ENCODE results near the gene COX7A1.
"Not testable (repeated sequence)": the region's sequence is repeated elsewhere in the genome, so short reads cannot be mapped to it uniquely, and the experiment has no call there.

Gene COX7A1

DNA sequence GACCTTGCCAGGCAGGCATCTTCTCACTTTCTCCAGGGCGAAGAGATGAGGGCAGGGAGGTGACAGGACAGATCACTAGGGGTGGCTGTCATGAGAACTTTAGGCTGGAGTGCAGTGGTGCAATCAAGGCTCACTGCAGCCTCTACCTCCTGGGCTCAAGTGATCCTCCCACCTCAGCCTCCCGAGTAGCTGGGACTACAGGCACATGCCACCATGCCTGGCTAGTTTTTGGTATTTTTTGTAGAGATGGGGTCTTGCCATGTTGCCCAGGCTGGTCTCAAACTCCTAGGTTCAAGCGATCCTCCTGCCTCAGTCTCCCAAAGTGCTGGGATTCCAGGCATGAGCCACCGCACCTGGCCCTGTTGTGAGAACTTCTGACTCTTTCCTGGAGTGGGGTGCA, 17.4 kb downstream of the COX7A1 start:
- H3K27me3 Mint-ChIP-seq: peaks cover 11 to 16% of the 10 kb centered on the region in 2 donors
- DNase-seq; H3K27ac Mint-ChIP-seq; H3K9me3 Mint-ChIP-seq; H3K36me3 Mint-ChIP-seq; H3K4me3 Mint-ChIP-seq; H3K4me1 Mint-ChIP-seq; ATAC-seq (replicated peaks): not testable (repeated sequence)

GRCh38 chr19:36131221-36131620, 21.0 kb downstream of the COX7A1 start:
- H3K9me3 Mint-ChIP-seq; DNase-seq; H3K27ac Mint-ChIP-seq; H3K4me3 Mint-ChIP-seq; H3K36me3 Mint-ChIP-seq; ATAC-seq (replicated peaks): not testable (repeated sequence)
- peaks cover 11 to 14% of the 10 kb centered on the region in 2 donors for H3K27me3 Mint-ChIP-seq
- peaks cover 2 to 12% of the 10 kb centered on the region in 2 donors for H3K4me1 Mint-ChIP-seq

DNA sequence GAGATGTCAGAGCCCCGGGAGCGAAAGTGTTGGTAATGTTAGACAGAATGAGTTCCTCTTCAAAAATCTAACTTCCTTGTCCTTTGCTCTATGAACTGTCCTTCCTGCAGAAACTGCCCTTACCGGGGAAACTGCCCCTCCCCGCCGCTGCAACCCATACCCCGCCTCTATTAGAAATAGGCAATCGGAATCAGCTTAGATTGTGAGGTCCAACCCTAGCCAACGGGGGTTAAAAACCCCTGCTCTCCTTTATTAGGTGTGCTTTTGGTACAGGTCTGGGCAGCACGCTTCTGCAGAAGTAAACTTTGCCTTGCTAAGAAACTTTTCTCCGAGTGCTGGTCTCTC, 23.9 kb downstream of the COX7A1 start:
- no peaks in the 10 kb centered on the region for H3K27me3 Mint-ChIP-seq
- H3K4me1 Mint-ChIP-seq: peaks cover 5 to 20% of the 10 kb centered on the region in 2 donors
- no peaks in the 10 kb centered on the region for H3K9me3 Mint-ChIP-seq
- DNase-seq (peak; percentile 22), ATAC-seq (replicated peaks) (peak; percentile 40 to 45)
- H3K36me3 Mint-ChIP-seq: peaks cover 12 to 19% of the 10 kb centered on the region in 2 donors
- H3K4me3 Mint-ChIP-seq: peak overlapping the region; percentile 89 to 90
- H3K27ac Mint-ChIP-seq: peak overlapping the region; percentile 98

DNA sequence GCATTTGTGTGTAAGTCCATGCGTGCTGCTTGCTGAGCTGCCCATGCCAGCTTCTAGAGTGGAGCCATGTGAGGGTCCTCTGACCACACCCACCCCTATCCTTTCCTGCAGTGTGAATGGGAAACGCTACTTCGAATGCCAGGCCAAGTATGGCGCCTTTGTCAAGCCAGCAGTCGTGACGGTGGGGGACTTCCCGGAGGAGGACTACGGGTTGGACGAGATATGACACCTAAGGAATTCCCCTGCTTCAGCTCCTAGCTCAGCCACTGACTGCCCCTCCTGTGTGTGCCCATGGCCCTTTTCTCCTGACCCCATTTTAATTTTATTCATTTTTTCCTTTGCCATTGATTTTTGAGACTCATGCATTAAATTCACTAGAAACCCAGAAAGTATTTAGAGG, 26.7 kb downstream of the COX7A1 start:
- Mint-ChIP-seq H3K27ac (peak overlapping the region; percentile 86), H3K9me3 (no peaks in the 10 kb centered on the region), H3K4me3 (no peak overlapping the region)

DNA sequence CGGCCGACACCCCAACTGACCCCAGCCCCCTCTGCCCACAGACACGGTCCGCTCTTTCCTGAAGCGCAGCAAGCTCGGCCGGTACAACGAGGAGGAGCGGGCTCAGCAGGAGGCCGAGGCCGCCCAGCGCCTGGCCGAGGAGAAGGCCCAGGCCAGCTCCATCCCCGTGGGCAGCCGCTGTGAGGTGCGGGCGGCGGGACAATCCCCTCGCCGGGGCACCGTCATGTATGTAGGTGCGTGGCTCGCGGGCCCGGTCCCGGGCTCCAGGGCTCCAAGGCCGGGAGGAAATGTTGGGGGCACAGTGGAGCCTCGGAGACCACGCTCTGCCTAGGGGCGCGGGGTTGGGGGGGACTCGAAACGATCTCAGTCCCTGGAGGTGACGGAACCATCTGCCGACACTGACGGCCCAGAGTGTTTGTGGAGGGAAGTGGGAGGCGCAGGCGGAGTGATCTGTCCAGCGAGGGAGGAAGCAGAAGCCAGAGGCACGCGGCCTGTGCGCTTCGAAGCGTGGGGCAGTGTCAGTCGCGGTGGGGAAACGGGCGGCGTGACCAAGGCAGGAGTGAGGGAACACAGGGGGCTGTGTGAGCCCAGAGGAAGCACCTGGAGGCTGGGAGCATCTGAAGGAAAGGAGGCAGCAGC, 30.6 kb downstream of the COX7A1 start:
- no peak for ATAC-seq (replicated peaks)
- Mint-ChIP-seq H3K4me1 (peaks cover 17 to 30% of the 10 kb centered on the region in 2 donors), H3K27me3 (no peaks in the 10 kb centered on the region), H3K4me3 (no peak overlapping the region), H3K27ac (no peak overlapping the region), H3K9me3 (no peaks in the 10 kb centered on the region), H3K36me3 (peaks cover 49 to 68% of the 10 kb centered on the region in 2 donors)
- DNase-seq: no peak

More for the DNA sequence above, 26.7 kb downstream of the COX7A1 start:
- DNase-seq (no peak), ATAC-seq (replicated peaks) (no peak)
- no peaks in the 10 kb centered on the region for H3K27me3 Mint-ChIP-seq
- peaks cover 27 to 36% of the 10 kb centered on the region in 2 donors for H3K36me3 Mint-ChIP-seq
- peaks cover 9 to 14% of the 10 kb centered on the region in 2 donors for H3K4me1 Mint-ChIP-seq

GRCh38 chr19:36120984-36121358, 31.3 kb downstream of the COX7A1 start:
- Mint-ChIP-seq H3K27ac (no peak overlapping the region), H3K36me3 (peaks cover 51 to 70% of the 10 kb centered on the region in 2 donors)

GRCh38 chr19:36120092-36120983, 31.9 kb downstream of the COX7A1 start:
- no peak for DNase-seq
- H3K9me3 Mint-ChIP-seq: no peaks in the 10 kb centered on the region
- H3K27ac Mint-ChIP-seq: peak overlapping the region; percentile 25
- no peak overlapping the region for H3K4me3 Mint-ChIP-seq
- peaks cover 45 to 64% of the 10 kb centered on the region in 2 donors for H3K36me3 Mint-ChIP-seq
- ATAC-seq (replicated peaks): no peak
- H3K4me1 Mint-ChIP-seq: peaks cover 23 to 33% of the 10 kb centered on the region in 2 donors
- H3K27me3 Mint-ChIP-seq: no peaks in the 10 kb centered on the region

More at GRCh38 chr19:36120984-36121358, 31.3 kb downstream of the COX7A1 start:
- Mint-ChIP-seq H3K9me3 (no peaks in the 10 kb centered on the region), H3K4me1 (peaks cover 21 to 35% of the 10 kb centered on the region in 2 donors), H3K27me3 (no peaks in the 10 kb centered on the region), H3K4me3 (no peak overlapping the region)
- ATAC-seq (replicated peaks) (no peak), DNase-seq (no peak)

- peak overlapping the region; percentile 94 to 98 for H3K4me3 Mint-ChIP-seq
- H3K27ac Mint-ChIP-seq: peak overlapping the region; percentile 99
- no peaks in the 10 kb centered on the region for H3K9me3 Mint-ChIP-seq
- H3K27me3 Mint-ChIP-seq: no peaks in the 10 kb centered on the region
- peaks cover 35 to 55% of the 10 kb centered on the region in 2 donors for H3K4me1 Mint-ChIP-seq
- no peak for ATAC-seq (replicated peaks)
- peaks cover 34 to 62% of the 10 kb centered on the region in 2 donors for H3K36me3 Mint-ChIP-seq
- no peak for DNase-seq
Observed at GRCh38 chr19:36116344-36116637, 36.0 kb downstream of the COX7A1 start.

GRCh38 chr19:36115453-36116343, 36.5 kb downstream of the COX7A1 start, which contains the start of gene TBCB:
Gene TBCB, plus strand, starts transcription at chr19:36115468. Its CDS starts 93 bp downstream, at chr19:36115561.
- peak; percentile 58 to 62 for ATAC-seq (replicated peaks)
- DNase-seq: no peak
- H3K27me3 Mint-ChIP-seq: no peaks in the 10 kb centered on the region
- peaks cover 35 to 55% of the 10 kb centered on the region in 2 donors for H3K4me1 Mint-ChIP-seq
- no peaks in the 10 kb centered on the region for H3K9me3 Mint-ChIP-seq
- peaks cover 30 to 61% of the 10 kb centered on the region in 2 donors for H3K36me3 Mint-ChIP-seq
- peak within 1 kb of the TSS; percentile 94 to 98 for H3K4me3 Mint-ChIP-seq
- H3K27ac Mint-ChIP-seq: peak within 1 kb of the TSS; percentile 99

- Mint-ChIP-seq H3K4me3 (peak within 1 kb of the TSS; percentile 94 to 98), H3K27ac (peak within 1 kb of the TSS; percentile 99), H3K9me3 (no peaks in the 10 kb centered on the region), H3K27me3 (no peaks in the 10 kb centered on the region), H3K4me1 (peaks cover 35 to 51% of the 10 kb centered on the region in 2 donors), H3K36me3 (peaks cover 23 to 54% of the 10 kb centered on the region in 2 donors)
- peak; percentile 86 to 88 for ATAC-seq (replicated peaks)
- peak; percentile 100 for DNase-seq
Observed at GRCh38 chr19:36114721-36115452, 37.4 kb downstream of the COX7A1 start, which contains the start of gene POLR2I. Gene POLR2I, minus strand, starts transcription at chr19:36114875. Its CDS starts 19 bp downstream, at chr19:36114856.

DNA sequence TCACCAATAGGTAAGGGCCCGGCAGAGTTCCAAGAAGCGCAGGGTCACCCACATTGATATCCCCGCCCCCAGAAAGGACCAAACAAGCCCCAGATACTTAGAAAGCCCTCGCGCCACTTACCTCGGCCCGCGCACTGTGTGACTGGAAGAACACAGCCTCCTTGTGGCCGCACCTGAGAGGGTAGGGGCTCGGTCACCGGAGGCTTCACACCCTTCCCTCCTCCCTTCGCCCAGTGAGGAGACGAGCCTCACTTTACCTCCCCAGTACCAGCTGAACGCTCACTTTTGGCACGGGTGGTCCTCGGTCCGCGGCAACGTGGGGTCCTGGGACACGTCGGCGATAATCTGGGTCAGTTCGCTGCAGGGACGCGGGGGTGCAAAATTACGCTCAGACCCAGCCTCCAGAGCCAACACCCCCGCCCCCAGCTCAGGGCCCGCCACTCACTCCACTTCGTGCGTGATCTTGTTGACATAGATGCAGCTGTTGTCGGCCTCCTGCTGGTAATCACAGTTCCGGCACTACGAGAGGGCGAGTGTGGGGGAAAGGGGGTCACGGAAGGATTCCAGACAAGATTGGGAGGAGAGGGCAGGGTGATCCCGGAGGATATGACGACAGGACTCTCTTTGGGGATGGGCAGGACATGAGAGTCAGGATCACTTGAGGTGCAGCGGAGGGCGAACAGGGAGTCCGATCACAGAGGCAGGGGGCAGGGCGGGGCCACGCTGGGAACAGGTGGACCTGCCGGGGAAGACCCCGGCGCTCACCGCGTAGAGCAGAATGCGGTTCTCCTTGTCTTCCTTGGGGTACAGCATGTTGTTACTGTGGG, 38.1 kb downstream of the COX7A1 start:
- DNase-seq: no peak
- Mint-ChIP-seq H3K27ac (peak overlapping the region; percentile 99), H3K36me3 (peaks cover 20 to 50% of the 10 kb centered on the region in 2 donors), H3K9me3 (no peaks in the 10 kb centered on the region), H3K4me1 (peaks cover 35 to 44% of the 10 kb centered on the region in 2 donors), H3K27me3 (no peaks in the 10 kb centered on the region), H3K4me3 (peak overlapping the region; percentile 94 to 98)
- peak; percentile 1 to 2 for ATAC-seq (replicated peaks)

- no peaks in the 10 kb centered on the region for H3K9me3 Mint-ChIP-seq
- H3K4me3 Mint-ChIP-seq: peak overlapping the region; percentile 94 to 98
- peak overlapping the region; percentile 76 for H3K27ac Mint-ChIP-seq
- H3K4me1 Mint-ChIP-seq: peaks cover 33 to 41% of the 10 kb centered on the region in 2 donors
- no peak for ATAC-seq (replicated peaks)
- DNase-seq: no peak
- no peaks in the 10 kb centered on the region for H3K27me3 Mint-ChIP-seq
- H3K36me3 Mint-ChIP-seq: peaks cover 20 to 50% of the 10 kb centered on the region in 2 donors
Observed at GRCh38 chr19:36113425-36113824, 38.8 kb downstream of the COX7A1 start.

- Mint-ChIP-seq H3K27ac (peak overlapping the region; percentile 11), H3K27me3 (no peaks in the 10 kb centered on the region), H3K4me3 (peak overlapping the region; percentile 94 to 98), H3K9me3 (no peaks in the 10 kb centered on the region), H3K36me3 (peaks cover 17 to 50% of the 10 kb centered on the region in 2 donors), H3K4me1 (peaks cover 31 to 41% of the 10 kb centered on the region in 2 donors)
- DNase-seq (no peak), ATAC-seq (replicated peaks) (no peak)
Observed at GRCh38 chr19:36112678-36113077, 39.6 kb downstream of the COX7A1 start.

Measured in stimulated activated naive B cell treated with anti-CD40 and anti-IgM and Interleukin-4, amounts not matched to agents 10 μg/mL and 1 μg/mL and 100 μg/mL, for 72 hours (primary cell).